Peyer's patch (tissue), 4 donors: ENCODE data around the gene TDRD9.

Experiments
- CTCF ChIP-seq, 6 experiments: fragments of 450-650 bp in 4 of 6; fragments of 200-600 bp in 2 of 6; sonication (generic) in 1 of 6; IDR thresholded peaks; one replicate each; pipeline ENCODE4 v1.5.1; 2017 to 2019; ENCODE audit warnings: antibody characterized with exemption in 6 of 6, mild to moderate bottlenecking in 3 of 6, moderate library complexity in 1 of 6
- POLR2A ChIP-seq, 2 donors: fragments of 450-650 bp; IDR thresholded peaks; one replicate each; pipeline ENCODE4 v1.5.1; 2017; ENCODE audit warnings: antibody characterized with exemption in 2 of 2, mild to moderate bottlenecking in 2 of 2, moderate library complexity in 2 of 2

GRCh38 chr14:103969961-103970360 lies 41.7 kb downstream of the TDRD9 start:
- TF ChIP-seq CTCF (IDR thresholded peaks at IDR 0.05), result no peak
- no peak for TF ChIP-seq POLR2A (IDR thresholded peaks at IDR 0.05)
